RPMI7951 (cell line): ENCODE data around the gene PRKG1. TPM values are rescaled to one million over a fixed set of nuclear protein-coding genes. Genes with fewer than 3 reads are reported as not detected.

Experiments
- DNase-seq: peaks from one replicate; pipeline ENCODE4 v3.0.0-alpha.2; 2012; ENCODE audit warnings: low read depth
- total RNA-seq: library from RNA; depleted of rRNA; stranded (reverse); fragments of >200 nt; shearing (Covaris generic); gene quantifications from 2 replicates; pipeline ENCODE4 v1.2.3, GENCODE V29; 2014

The PRKG1 gene
- total RNA-seq, 1 experiment from 2014 or later, result 0.12 TPM

DNA sequence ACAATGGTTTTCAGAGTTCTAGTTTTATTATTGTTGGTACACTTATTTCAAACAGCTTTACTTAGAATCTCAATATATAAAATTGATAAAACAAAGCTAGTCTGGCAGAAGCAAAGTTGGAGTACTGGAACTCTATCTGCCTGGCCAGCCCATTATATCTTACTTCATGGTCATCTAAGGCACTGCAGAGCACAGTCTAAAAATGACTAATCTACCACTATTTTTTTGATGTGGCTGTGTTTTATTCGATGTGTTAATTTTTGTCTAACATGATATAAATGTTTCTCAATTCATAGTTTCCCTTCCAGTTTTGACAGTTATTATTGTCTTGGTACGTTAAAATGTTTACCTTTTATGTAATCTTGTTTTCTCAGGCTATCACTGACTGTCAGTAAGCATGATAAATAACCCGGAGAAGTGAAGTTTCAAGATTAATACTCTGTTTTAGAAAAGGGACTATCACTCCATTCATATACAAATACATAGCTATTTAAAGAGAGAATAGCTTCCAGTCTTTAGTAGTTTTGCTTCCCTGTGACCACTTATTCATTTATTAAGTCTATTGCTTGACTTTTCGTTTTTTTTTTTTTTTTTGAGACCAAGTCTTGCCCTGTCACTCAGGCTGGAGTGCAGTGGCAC is 685.7 kb downstream of the PRKG1 start:
- DNase-seq, result no peak

DNA sequence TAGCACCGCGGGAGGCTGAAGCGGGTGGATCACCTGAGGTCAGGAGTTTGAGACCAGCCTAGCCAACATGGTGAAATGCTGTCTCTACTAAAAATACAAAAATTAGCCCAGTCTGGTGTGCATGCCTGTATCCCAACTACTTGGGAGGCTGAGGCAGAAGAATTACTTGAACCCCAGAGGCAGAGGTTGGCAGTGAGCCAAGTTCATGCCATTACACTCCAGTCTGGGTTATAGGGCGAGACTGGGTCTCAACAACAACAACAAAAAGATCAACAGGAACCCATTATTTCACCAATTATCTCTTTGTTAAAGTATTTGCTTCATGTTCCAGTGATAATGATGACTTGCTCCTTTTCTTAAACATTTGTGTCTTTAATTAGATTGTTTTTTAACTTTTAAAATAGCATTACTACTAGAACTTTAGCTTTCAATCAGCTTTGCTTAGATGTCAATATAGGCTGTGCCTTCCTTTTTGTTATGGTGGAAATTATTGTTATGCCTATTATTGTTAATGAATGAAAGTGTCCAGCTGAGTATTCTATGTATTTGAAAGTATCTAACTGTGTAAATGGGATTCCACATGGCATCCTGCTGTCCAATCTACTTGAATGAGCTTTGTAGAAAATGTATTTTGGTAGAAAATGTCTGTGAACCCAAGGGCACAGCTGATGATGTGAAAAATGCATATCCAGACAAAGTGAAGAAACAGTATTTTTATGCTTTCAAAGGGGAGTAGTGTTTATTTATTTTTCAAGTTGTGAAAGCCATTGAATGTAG is 686.8 kb downstream of the PRKG1 start:
- no peak for DNase-seq

DNA sequence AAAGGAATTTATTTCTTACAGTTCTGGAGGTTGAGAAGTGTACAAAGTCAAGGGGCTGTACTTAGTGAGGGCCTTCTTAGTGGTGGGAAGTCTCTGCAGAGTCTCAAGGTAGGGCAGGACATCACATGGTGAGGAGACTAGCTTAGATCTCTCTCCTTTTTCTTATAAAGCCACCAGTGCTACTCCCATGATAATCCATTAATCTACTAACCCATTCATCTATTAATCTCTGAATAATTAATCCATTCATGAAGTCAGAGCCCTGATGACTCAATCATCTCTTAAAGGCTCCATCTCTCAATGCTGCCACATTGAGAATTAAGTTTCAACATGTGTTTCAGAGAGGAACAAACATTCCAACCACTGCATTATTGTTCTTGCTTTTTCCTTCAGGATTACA is 689.5 kb downstream of the PRKG1 start:
- DNase-seq, result no peak

DNA sequence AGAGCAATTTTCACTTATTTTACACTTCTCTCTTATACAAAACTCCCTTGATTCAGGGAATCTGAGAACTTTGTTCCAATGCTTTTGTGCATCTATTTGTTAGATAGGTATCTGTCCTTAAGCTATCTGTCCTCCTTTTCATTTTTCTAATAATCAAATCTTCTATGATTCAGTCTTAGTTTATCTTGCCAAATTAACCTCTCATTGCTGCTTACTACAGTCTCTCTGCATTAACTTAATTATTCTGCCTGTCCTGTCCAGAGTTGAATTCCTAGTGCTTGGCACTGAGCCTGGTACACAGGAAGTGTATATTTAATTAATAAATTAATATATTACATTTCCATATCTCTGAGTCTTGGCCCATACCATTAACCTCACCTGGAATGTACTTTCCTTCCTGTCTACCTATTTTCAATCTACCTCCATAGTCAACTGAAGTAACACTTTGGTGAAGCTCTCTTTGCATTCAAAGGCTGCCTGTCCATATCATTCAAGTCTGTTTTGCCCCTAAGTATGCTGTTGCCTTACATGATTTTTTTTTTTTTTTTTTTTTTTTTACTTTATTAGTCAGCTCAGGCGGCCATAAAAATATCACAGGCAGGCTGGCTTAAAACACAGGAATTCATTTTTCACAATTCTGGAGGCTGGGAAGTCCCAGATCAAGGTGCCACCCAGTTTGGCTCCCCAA is 691.1 kb downstream of the PRKG1 start:
- no peak for DNase-seq

DNA sequence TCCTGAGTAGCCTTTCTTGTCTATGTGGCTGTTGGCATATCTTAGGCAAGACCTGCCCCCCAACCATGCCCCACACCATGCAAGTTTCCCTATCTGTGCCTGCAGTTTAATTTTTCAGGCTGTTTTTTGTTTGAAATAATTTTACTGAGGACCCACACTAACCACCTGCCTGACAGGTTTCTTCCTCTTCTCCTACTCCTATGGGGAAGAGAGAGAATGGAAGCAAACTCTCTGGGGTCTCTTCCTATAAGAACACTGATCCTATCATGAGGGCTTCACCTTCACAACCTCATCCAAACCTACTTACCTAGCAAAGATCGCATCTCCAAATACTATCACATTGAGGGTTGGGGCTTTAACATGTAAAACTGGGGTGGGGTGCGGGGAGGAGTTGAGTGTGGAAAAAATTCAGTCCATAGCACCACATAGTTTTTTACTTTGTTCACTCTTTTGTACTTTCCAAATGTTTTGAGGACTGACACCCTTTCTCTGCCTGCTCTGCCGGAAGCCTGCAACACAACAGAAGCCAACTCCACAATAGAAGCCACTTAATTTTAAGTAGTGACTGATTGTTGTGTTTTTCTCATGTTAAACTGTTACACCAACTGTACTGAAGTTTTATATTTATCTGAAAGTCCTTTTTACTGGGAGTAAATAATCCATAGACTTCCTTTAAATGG is 692.3 kb downstream of the PRKG1 start:
- DNase-seq, result no peak

DNA sequence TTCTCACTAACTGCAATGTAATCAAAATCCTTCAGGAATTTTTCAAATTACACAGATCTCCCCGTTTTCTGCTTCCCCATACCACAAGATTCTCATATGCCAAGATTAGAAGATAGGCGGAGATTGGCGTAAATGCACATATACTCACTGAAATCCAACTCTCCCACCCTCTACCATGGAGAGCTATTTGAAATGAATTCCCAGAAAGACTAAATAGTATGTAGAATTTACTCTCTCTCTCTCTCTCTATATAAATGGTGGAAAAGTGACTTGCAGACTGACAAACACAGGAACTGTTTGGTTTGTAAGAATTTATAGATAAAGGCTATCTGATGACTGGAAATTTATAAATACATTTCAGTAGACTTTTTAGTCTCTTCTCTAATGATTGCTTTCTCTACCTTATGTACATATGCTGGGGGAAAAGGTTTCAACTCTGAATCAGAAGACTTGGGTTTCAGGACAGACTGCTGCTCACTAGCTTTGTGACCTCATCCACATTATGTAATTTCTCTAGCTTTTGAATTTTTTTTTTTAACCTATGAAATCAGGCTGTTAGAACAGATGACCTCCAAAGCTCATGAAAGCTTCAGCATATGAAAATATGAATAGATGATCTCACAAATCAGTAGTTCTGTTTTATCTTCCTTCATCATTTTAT is 692.9 kb downstream of the PRKG1 start:
- DNase-seq, result no peak

DNA sequence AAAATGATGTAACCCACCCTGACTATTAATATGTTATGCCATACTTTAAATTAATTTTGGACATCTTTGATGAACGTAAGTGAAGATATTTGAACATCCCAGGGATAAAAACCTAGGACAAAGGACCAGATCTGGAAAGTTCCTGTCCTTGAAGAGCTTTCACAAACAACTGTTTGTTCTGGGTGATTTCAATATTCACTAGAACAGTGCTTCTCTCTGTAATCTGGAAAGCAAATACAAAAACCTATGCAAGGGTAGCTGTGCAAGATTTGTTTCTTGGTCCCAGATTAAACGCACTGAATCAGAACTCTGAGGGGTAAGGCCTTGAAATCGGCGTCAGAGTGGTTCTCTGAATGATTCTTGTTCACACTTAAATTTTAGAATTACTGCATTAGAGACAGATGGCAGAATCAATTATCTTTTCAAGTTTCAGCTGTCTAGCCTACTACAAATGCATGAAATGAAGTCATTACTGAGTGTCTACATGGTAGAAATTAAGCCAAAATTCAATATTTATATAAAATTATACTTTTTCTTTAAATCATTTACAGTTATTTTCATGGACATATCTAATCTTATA is 694.7 kb downstream of the PRKG1 start:
- DNase-seq, result no peak

DNA sequence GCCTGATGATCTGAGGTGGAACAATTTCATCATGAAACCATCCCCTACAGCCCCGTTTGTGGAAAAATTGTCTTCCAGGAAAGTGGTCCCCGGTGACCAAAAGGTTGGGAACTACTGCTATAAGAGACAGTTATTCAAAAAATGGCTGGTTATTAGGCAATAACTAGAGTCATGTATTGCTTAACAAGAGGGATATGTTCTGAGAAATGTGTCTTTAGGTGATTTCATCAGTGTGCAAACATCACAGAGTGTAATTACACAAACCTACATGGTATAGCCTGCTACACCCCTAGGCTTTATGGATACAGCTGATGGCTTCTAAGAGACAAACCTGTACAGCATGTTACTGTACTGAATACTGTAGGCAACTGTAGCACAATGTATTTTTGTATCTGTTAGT is 696.4 kb downstream of the PRKG1 start:
- no peak for DNase-seq

DNA sequence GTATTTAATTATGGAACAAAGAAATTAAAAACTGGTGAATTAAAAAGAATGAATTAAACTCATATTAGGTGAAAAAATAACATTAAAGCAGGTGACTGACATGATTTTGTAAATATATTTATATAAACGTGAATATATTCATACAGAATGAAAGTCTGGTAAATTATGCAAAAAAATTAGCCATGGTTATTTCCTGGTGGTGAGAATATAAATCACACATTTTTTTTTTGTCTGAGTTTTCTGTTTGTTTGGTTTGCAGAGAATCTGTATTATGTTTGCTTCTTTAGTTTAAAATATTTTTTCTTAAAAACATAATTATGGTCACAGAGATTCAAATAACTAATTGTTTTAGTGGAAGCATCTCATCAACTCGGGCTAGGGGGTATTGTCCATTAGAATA is 698.1 kb downstream of the PRKG1 start:
- no peak for DNase-seq

DNA sequence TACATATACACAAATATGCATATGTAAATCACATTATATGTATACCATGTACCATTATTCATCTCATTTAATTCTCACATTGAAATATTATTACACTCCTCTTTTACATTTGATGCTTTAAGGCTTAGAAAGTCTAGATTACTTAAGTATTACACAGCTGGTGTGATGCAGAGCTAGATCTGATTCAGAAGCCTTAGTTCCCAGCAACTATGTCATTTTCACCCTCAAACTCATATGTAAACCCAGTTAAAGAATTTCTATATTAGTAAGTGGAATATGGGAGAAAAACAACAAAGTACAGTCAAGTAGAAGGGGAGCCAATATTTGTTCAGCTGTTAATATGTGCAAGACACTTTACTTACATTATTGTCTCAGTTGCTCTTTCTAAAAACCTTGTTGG is 699.4 kb downstream of the PRKG1 start:
- no peak for DNase-seq

DNA sequence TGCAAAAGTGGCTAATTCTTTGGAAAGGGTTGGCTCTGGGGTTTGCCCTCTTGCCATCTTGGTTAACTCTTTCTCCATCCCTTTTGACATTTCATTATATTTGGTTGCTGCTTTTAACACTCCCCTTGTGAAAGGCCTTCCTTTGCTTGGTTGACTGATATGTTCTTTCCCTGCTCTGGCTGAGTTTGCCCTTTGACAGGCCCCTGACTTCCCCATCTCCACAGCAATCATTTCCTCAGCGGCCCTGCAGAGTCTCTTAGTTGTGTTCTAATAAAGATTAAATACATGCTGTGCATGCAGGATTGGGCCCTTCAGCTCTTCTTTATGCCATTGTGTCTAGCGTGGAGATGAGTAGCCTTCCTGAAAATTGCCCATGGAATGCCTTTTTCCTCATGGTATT is 709.7 kb downstream of the PRKG1 start:
- DNase-seq, result no peak

DNA sequence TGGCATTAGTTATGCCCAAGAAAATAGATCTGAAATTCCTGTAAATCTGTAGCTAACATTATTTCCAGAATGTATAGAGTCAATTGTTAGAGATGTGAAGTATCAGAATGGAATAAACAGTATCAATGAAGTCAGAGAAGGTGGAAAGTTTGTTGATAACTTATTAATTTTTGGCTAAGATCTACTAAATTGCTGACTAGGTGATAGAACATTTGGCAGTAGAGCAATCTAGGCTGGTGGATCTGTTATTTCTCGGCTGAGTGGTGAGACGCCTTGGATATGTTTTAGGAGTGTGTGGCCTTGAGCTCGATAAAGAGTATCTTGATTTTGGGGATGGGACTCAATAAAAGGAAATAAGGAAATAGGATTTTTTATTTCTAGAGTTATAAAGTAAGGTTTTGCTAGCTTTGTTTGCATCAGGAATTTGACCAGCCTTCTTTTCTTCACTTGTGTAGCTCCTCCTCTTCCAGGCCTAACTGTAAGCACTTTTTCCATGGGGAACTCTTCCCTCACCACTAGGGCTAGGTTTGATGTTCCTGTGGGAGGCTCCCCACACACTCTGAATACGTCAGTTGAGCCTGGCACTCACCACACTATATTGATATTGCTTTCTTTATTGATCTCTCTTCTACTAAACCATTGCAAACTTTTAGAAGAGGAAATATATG is 711.9 kb downstream of the PRKG1 start:
- DNase-seq, result no peak

DNA sequence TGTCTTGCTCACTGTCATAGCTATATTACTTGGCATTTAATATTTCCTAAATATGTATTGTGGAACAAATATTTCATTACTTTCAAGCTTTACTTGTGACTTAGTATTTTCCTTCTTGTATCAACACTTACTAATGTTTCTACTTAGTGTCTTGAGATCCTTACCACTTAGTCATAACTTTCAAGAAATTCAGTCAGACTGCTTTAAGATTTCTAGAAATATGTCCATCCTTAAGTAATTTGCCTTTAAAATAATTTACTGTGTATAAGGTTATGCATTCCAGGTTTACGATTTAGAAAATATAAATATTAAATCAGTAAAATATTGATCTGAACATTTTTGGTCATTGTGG is 712.4 kb downstream of the PRKG1 start:
- DNase-seq, result no peak

DNA sequence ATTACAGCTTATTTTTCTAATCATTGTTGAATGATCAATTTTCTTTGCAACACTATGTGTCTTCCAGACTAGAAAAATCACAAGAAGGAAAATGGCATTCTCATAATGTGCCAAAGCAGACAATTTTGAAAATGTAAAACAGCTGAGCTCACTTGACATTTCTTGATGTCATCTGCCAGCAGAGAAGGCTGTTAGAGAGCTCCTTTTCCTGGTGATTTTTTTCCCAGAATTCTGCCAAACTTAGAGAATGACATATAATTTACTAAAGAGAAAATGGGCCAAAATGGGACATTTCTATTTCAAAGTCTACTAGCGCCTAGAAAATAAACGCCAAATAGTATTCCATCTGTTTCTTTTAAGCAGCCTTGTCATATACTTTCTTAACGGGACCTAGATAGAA is 714.0 kb downstream of the PRKG1 start:
- no peak for DNase-seq

DNA sequence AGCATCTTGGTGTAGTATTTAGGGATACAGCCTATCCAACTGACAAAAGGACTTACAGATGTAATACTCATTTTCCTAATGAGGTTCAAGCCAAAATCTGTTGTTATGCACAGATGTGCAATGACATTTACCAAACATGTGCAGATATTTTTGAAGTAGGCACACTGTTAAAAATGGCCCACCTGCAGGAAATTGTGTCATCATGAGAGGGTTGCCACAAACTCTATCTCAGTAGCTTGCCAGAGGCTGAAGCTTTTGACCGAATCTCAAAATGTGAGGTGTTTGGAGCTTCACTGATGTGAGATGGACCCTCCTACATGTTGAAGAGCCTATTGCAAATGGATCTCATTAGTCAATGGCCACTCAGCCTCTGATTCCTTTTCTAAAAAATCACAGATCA is 714.8 kb downstream of the PRKG1 start:
- no peak for DNase-seq

DNA sequence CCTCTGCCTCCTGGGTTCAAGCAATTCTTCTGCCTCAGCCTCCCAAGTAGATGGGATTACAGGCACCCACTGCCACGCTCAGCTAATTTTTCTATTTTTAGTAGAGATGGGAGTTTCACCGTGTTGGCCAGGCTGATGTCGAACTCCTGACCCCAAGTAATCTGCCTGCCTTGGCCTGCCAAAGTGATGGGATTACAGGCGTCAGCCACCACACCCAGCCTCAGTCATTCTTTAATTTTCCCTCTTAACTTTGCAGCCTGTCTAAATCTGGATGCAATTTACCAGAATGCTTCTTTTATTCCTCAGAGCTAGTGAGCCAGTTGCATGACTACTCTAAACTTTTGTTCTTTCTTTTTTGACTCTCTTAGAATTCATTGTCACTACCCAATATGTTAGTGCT is 715.6 kb downstream of the PRKG1 start:
- no peak for DNase-seq

DNA sequence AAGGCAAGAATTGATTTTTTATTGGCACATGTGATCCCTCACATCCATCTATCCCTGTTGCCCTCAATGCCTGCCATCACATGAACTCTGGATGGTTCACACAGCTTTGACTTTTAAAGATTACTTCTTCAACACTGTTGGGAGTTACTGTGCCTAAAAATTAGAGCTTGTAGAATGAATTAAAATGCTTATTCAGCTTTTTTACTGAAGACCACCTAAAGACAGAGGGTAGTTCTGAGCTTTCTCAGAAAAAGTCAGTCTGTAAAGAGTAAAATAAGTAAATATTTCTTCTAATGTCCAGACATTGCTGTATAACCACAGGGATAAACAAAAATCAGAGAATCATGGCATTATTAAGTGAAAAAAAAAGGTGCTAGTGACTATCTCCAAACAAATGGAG is 718.4 kb downstream of the PRKG1 start:
- DNase-seq, result no peak

DNA sequence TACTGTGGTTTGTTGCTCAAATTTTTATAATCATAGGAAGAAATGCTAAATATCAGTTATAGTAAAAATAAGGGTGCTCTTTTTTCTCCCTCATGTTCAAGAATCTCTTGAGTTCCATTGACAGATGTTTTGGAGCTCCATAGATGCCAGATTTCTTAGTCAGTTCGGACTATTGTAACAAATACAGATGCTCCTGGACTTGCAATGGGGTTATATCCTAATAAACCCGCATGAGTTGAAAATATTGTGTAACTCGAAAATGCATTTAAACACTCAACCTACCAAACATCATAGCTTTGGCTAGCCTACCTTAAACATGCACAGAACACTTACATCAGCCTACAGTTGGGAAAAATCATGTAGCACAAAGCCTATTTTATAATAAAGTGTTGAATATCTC is 725.8 kb downstream of the PRKG1 start:
- no peak for DNase-seq

DNA sequence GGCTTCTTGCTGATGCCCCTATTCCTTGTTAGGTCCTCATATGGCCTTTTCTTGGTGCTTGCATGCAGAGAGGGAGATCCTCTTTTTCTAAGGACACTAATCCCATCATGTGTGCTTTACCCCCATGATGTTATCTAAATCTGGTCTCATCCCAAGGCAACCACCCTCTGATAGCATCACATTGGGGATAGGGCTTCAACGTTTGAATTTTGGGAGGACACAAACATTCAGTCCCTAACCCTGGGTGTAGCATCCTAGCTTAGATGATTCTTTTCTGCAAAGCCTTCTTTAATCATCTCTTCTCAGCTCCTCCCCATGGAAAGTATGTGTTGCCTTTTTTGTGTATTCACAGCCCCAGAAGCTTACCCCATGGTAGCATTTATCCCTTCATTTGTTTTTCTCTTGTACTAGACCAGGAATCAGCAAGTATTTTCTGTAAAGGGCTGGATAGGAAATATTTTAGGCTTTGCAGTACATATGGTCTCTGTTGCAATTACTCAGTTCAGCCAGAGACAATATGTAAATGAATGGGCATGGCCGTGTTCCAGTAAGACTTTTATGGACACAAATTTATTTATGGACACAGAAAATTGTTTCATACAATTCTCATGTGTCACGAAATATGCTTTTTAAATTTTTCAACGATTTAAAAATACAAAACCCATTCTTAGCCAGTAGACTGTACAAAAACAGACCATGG is 726.6 kb downstream of the PRKG1 start:
- no peak for DNase-seq

DNA sequence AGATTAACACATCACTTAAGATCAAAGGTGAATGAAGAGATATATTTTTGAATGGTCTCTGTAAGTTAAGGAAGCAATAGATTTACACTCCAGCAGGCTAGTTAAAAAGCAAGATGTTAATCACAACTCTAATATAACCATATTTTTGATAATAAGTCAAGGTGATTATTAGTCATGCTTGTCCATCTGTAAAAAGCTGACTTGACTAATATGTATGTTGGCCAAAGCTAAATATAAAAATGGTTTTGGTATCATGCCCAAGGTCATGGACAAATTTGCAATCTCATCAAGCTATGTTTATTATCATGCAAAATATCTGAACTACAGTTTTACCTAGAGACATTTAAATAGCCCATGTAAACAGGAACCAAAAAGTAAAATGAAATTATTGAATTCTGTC is 727.7 kb downstream of the PRKG1 start:
- DNase-seq, result no peak

DNA sequence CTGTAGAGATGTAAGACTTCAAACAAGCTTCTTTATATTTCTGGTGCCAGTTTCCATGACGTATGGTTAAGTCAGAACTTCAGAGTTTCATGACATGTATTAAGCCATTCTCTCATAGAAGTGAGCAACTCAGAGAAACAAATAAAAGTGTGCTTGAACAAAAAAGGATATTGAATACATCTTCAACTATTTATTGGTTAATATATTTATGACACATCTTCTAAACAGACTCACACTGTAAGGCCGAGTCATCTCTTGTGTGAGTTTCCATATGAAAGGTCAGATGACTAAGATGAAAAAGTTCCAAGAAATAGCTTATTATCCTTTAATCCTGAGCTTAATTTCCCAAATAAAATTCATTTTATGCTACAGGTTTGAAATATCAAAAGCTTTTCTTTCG is 730.6 kb downstream of the PRKG1 start:
- DNase-seq, result peak; percentile 1
